HFF-Myc (cell line): ENCODE measurements around the gene TMEM220.

Experiments
- DNase-seq: peaks from one replicate; pipeline ENCODE4 v3.0.0-alpha.2; 2011; ENCODE audit warnings: low read depth; ENCODE audit errors: extremely low read depth
- H3K4me3 ChIP-seq: replicated peaks from 2 replicates; pipeline ENCODE4 v1.5.1; 2011; ENCODE audit warnings: low read depth, mild to moderate bottlenecking, control low read depth, low read length
- CTCF ChIP-seq: IDR thresholded peaks from 2 replicates; pipeline ENCODE4 v1.5.1; 2012; ENCODE audit warnings: mild to moderate bottlenecking, low read depth, low read length, control low read depth; ENCODE audit errors: missing control alignments

Gene TMEM220

GRCh38 chr17:10741416-10742135 lies 11.8 kb upstream of the TMEM220 start:
- no peak for TF ChIP-seq CTCF
- DNase-seq, result no peak
- no peak overlapping the region for H3K4me3 ChIP-seq

- H3K4me3 ChIP-seq, result no peak overlapping the region
- TF ChIP-seq CTCF, result no peak
- no peak for DNase-seq
These were observed 9.6 kb upstream of the TMEM220 start for GRCh38 chr17:10739386-10739785.

- TF ChIP-seq CTCF, result no peak
- no peak overlapping the region for H3K4me3 ChIP-seq
- no peak for DNase-seq
These were observed 8.9 kb upstream of the TMEM220 start for GRCh38 chr17:10738521-10739258.

GRCh38 chr17:10737736-10738135 lies 7.9 kb upstream of the TMEM220 start:
- H3K4me3 ChIP-seq, result no peak overlapping the region
- TF ChIP-seq CTCF, result no peak
- no peak for DNase-seq

- no peak overlapping the region for H3K4me3 ChIP-seq
- peak; percentile 77 for TF ChIP-seq CTCF
- DNase-seq, result no peak
These were observed 7.4 kb upstream of the TMEM220 start for GRCh38 chr17:10737168-10737622.

GRCh38 chr17:10735821-10736220 lies 6.0 kb upstream of the TMEM220 start:
- H3K4me3 ChIP-seq, result no peak overlapping the region
- DNase-seq, result no peak
- TF ChIP-seq CTCF, result no peak
